MM.1S (cell line): ENCODE measurements around the gene MT1M.

Source experiments
- DNase-seq: peaks from one replicate; pipeline ENCODE4 v3.0.0-alpha.2; 2015
- H2AFZ ChIP-seq: fragments of 300-600 bp; sonication (generic); 2 replicates; pipeline ENCODE4 v1.6.0; 2016; ENCODE audit warnings: antibody characterized with exemption, low read length
- H3F3A ChIP-seq: fragments of 300-600 bp; sonication (generic); 2 replicates; pipeline ENCODE4 v1.6.1; 2016; ENCODE audit warnings: mild to moderate bottlenecking, antibody characterized with exemption, low read length, moderate library complexity, mixed read lengths; ENCODE audit not compliant: insufficient read depth
- H3K27ac ChIP-seq: fragments of 300-600 bp; sonication (generic); 2 replicates; pipeline ENCODE4 v1.5.1; 2016; ENCODE audit warnings: mild to moderate bottlenecking, low read length
- H3K27me3 ChIP-seq: fragments of 300-600 bp; sonication (generic); replicated peaks from 2 replicates; pipeline ENCODE4 v1.6.0; 2016; ENCODE audit warnings: low read length; ENCODE audit not compliant: insufficient read depth
- H3K36me3 ChIP-seq: fragments of 300-600 bp; sonication (generic); replicated peaks from 2 replicates; pipeline ENCODE4 v1.6.1; 2016; ENCODE audit warnings: mild to moderate bottlenecking, low read length, mixed read lengths; ENCODE audit not compliant: insufficient read depth
- H3K4me1 ChIP-seq: fragments of 300-600 bp; sonication (generic); 2 replicates; pipeline ENCODE4 v1.6.1; 2016; ENCODE audit warnings: low read length, mixed read lengths
- H3K4me2 ChIP-seq: fragments of 300-600 bp; sonication (generic); 2 replicates; pipeline ENCODE4 v1.6.0; 2016; ENCODE audit warnings: low read depth, low read length
- H3K4me3 ChIP-seq: fragments of 300-600 bp; sonication (generic); 2 replicates; pipeline ENCODE4 v1.5.1; 2016; ENCODE audit warnings: low read length, mixed read lengths
- H3K79me2 ChIP-seq: fragments of 300-600 bp; sonication (generic); 2 replicates; pipeline ENCODE4 v1.6.1; 2016; ENCODE audit warnings: mixed run types, low read length, mixed read lengths
- H3K9ac ChIP-seq: fragments of 300-600 bp; sonication (generic); 2 replicates; pipeline ENCODE4 v1.6.1; 2016; ENCODE audit warnings: low read length, mixed read lengths
- H3K9me2 ChIP-seq: fragments of 300-600 bp; sonication (generic); replicated peaks from 2 replicates; pipeline ENCODE4 v1.6.1; 2016; ENCODE audit warnings: mild to moderate bottlenecking, low read length, mixed read lengths; ENCODE audit not compliant: insufficient read depth
- H3K9me3 ChIP-seq: fragments of 300-600 bp; sonication (generic); replicated peaks from 2 replicates; pipeline ENCODE4 v1.6.1; 2016; ENCODE audit warnings: mild to moderate bottlenecking, low read length, mixed read lengths; ENCODE audit not compliant: insufficient read depth
- H4K20me1 ChIP-seq: fragments of 300-600 bp; sonication (generic); 2 replicates; pipeline ENCODE4 v1.6.1; 2016; ENCODE audit warnings: mild to moderate bottlenecking, low read length, moderate library complexity, mixed read lengths; ENCODE audit not compliant: insufficient read depth
- CTCF ChIP-seq: fragments of 300-600 bp; sonication (generic); IDR thresholded peaks from 2 replicates; pipeline ENCODE4 v1.5.1; 2016; ENCODE audit warnings: antibody characterized with exemption, low read length, mixed read lengths
- EZH2 ChIP-seq: fragments of 300-600 bp; sonication (generic); optimal IDR thresholded peaks from 2 replicates; pipeline ENCODE3; 2017; ENCODE audit warnings: low read depth, mild to moderate bottlenecking, antibody characterized with exemption, low read length, mixed read lengths
- EZH2phosphoT487 ChIP-seq: fragments of 300-600 bp; sonication (generic); IDR thresholded peaks from 2 replicates; pipeline ENCODE4 v1.6.1; 2018; ENCODE audit warnings: antibody characterized with exemption, low read length

The MT1M gene

DNA sequence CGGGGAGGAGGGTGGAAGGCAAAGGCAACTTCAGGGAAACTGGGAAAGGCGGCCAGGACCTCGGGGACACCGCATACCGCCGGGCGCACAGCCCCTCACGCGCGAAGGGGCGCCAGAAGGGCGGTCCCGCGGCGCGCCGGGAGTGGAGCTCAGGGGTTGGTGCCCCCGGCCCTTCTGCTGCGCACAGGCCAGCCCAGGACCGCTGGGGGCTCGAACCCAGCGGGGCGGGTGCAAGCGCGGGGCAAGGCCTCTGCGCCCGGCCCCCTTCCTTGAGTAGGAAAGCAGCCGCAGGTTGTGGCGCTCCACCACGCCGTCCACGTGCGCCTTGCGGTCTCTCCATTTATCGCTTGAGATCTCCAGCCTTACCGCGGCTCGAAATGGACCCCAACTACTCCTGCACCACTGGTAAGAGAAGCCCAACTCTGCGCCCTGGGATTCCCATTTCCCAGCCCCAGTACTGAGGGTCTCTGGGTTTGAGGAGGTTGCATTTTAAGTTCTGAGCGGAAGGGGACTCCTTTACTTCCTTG is 3.0 kb downstream of the MT1M start:
- Histone ChIP-seq H2AFZ (no peak overlapping the region), H3F3A (no peaks in the 10 kb centered on the region), H3K4me1 (no peaks in the 10 kb centered on the region), H3K9me3 (no peaks in the 10 kb centered on the region), H3K4me2 (peak overlapping the region; percentile 21; the same call in 1 of the 2 replicates), H3K4me3 (no peak overlapping the region; the same call in 1 of the 2 replicates), H3K36me3 (no peaks in the 10 kb centered on the region), H3K9me2 (no peaks in the 10 kb centered on the region), H3K27me3 (peaks cover 97% of the 10 kb centered on the region), H4K20me1 (no peaks in the 10 kb centered on the region), H3K79me2 (no peaks in the 10 kb centered on the region), H3K9ac (no peak overlapping the region), H3K27ac (no peak overlapping the region)
- DNase-seq, result no peak
- no peak for TF ChIP-seq EZH2phosphoT487
- TF ChIP-seq EZH2, result no peak
- TF ChIP-seq CTCF, result no peak

DNA sequence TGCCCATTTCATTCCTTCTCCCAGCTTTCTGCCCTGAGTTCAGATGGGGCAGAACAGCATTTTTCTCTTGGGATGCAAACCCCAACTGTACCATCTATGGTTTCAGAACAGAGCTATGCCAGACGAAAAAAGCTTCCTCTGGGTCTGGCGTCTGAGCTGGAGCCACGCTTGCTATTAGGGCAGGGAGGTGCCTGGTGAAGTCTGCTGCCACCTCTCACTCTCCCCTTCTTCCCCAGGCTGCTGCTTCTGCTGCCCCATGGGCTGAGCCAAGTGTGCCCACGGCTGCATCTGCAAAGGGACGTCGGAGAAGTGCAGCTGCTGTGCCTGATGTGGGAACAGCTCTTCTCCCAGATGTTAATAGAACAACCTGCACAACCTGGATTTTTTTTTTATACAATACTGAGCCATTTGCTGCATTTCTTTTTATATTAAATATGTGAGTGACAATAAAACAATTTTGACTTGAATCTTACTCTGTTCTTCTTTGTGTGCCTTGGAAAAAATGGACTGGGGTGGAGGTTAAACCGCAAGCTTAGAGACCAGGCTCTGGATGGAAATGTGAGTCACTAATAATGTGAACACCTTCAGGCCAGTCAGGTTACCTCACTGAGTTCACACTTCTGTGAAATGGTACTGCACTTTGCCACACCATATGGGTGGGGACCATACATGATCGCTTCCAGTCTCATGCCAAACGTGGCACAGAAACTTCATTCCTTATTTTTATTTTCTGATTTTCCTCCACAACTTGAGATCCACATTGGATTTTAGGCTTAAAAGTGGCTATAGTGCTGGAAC is 4.4 kb downstream of the MT1M start:
- no peaks in the 10 kb centered on the region for H3K9me3 ChIP-seq
- H3K4me2 ChIP-seq, result no peak overlapping the region
- no peak overlapping the region for H3K27ac ChIP-seq
- no peak overlapping the region for H3K9ac ChIP-seq
- no peaks in the 10 kb centered on the region for H3K9me2 ChIP-seq
- H4K20me1 ChIP-seq, result no peaks in the 10 kb centered on the region
- H3K4me1 ChIP-seq, result no peaks in the 10 kb centered on the region
- DNase-seq, result no peak
- H2AFZ ChIP-seq, result no peak overlapping the region
- peaks cover 88% of the 10 kb centered on the region for H3K27me3 ChIP-seq
- H3K4me3 ChIP-seq, result no peak overlapping the region
- no peaks in the 10 kb centered on the region for H3F3A ChIP-seq
- no peaks in the 10 kb centered on the region for H3K79me2 ChIP-seq
- no peaks in the 10 kb centered on the region for H3K36me3 ChIP-seq
- TF ChIP-seq EZH2, result no peak
- TF ChIP-seq CTCF, result no peak
- TF ChIP-seq EZH2phosphoT487, result no peak

- H3F3A ChIP-seq, result no peaks in the 10 kb centered on the region
- H3K27me3 ChIP-seq, result peaks cover 75% of the 10 kb centered on the region
- no peak for DNase-seq
- no peaks in the 10 kb centered on the region for H4K20me1 ChIP-seq
- H3K9me2 ChIP-seq, result no peaks in the 10 kb centered on the region
- H3K79me2 ChIP-seq, result no peaks in the 10 kb centered on the region
- no peaks in the 10 kb centered on the region for H3K36me3 ChIP-seq
- H3K9me3 ChIP-seq, result no peaks in the 10 kb centered on the region
- H3K4me1 ChIP-seq, result no peaks in the 10 kb centered on the region
- no peak within 1 kb of the TSS for H2AFZ ChIP-seq
- H3K4me2 ChIP-seq, result no peak within 1 kb of the TSS
- no peak within 1 kb of the TSS for H3K27ac ChIP-seq
- TF ChIP-seq CTCF (no peak), EZH2 (no peak), EZH2phosphoT487 (no peak)
- no peak within 1 kb of the TSS for H3K9ac ChIP-seq
- H3K4me3 ChIP-seq, result no peak within 1 kb of the TSS
These were observed 5.6 kb downstream of the MT1M start, which contains the start of gene MT1A for GRCh38 chr16:56637814-56638750. MT1A (plus strand) TSS chr16:56638666; CDS start chr16:56638739, 73 bp downstream.
